ENCODE results near the gene GOLGA8M.
"Not testable (repeated sequence)": the region's sequence is repeated elsewhere in the genome, so short reads cannot be mapped to it uniquely, and the experiment has no call there.

Gene GOLGA8M

GRCh38 chr15:28712270-28712669 is at the start of gene GOLGA8M:
TSS of gene GOLGA8M (minus strand) at chr15:28712421. CDS start at chr15:28712323, 98 bp downstream.
- not testable (repeated sequence) for H3K9ac ChIP-seq, H4K20me1 ChIP-seq, H3K27ac ChIP-seq, H3K4me1 ChIP-seq, H3K9me3 ChIP-seq, H3K4me2 ChIP-seq, H3K36me3 ChIP-seq, H3K27me3 ChIP-seq, H3K4me3 ChIP-seq

GRCh38 chr15:28742890-28743289 is 30.7 kb upstream of the GOLGA8M start:
- not testable (repeated sequence) for H3K9me3 ChIP-seq, H3K27ac ChIP-seq, H3K4me3 ChIP-seq

GRCh38 chr15:28738590-28739292 is 26.5 kb upstream of the GOLGA8M start:
- not testable (repeated sequence) for H3K27me3 ChIP-seq, H3K4me1 ChIP-seq, H3K9me3 ChIP-seq, H4K20me1 ChIP-seq, H3K36me3 ChIP-seq, H3K27ac ChIP-seq, H3K9ac ChIP-seq
- peak overlapping the region; percentile 71 for H3K4me3 ChIP-seq
- peak overlapping the region; percentile 61 for H3K4me2 ChIP-seq

More at GRCh38 chr15:28742890-28743289, 30.7 kb upstream of the GOLGA8M start:
- not testable (repeated sequence) for H3K27me3 ChIP-seq, H3K9ac ChIP-seq, H4K20me1 ChIP-seq, H3K4me1 ChIP-seq, H3K36me3 ChIP-seq, H3K4me2 ChIP-seq

GRCh38 chr15:28738200-28738561 is 26.0 kb upstream of the GOLGA8M start:
- not testable (repeated sequence) for H4K20me1 ChIP-seq, H3K9me3 ChIP-seq, H3K36me3 ChIP-seq, H3K4me1 ChIP-seq, H3K27me3 ChIP-seq
- H3K4me2 ChIP-seq = peak overlapping the region; percentile 63
- H3K4me3 ChIP-seq = peak overlapping the region; percentile 71
- H3K9ac ChIP-seq = peak overlapping the region; percentile 71; the same call in 1 of the 2 replicates
- peak overlapping the region; percentile 77 for H3K27ac ChIP-seq

GRCh38 chr15:28737521-28738199 is 25.4 kb upstream of the GOLGA8M start:
- not testable (repeated sequence) for H4K20me1 ChIP-seq, H3K4me1 ChIP-seq, H3K36me3 ChIP-seq, H3K9me3 ChIP-seq, H3K27me3 ChIP-seq
- Histone ChIP-seq H3K4me3 (peak overlapping the region; percentile 71), H3K27ac (peak overlapping the region; percentile 77), H3K9ac (peak overlapping the region; percentile 71), H3K4me2 (peak overlapping the region; percentile 63)

GRCh38 chr15:28728061-28728460 is 15.8 kb upstream of the GOLGA8M start:
- not testable (repeated sequence) for H3K4me2 ChIP-seq, H3K9ac ChIP-seq, H3K36me3 ChIP-seq, H3K4me3 ChIP-seq, H4K20me1 ChIP-seq, H3K27ac ChIP-seq, H3K27me3 ChIP-seq, H3K9me3 ChIP-seq
- H3K4me1 ChIP-seq = peaks cover 15% of the 10 kb centered on the region

GRCh38 chr15:28727026-28727425 is 14.8 kb upstream of the GOLGA8M start:
- not testable (repeated sequence) for H3K9me3 ChIP-seq, H3K27me3 ChIP-seq, H4K20me1 ChIP-seq, H3K36me3 ChIP-seq, H3K4me3 ChIP-seq, H3K9ac ChIP-seq, H3K27ac ChIP-seq
- Histone ChIP-seq H3K4me2 (peak overlapping the region; percentile 9; the same call in 1 of the 2 replicates), H3K4me1 (peaks cover 15% of the 10 kb centered on the region)

GRCh38 chr15:28726102-28726501 is 13.9 kb upstream of the GOLGA8M start:
- no peak overlapping the region for H3K4me2 ChIP-seq
- no peak for TF ChIP-seq Cebpa-rat (IDR thresholded peaks at IDR 0.05)
- no peak overlapping the region for H3K9ac ChIP-seq
- H3K4me1 ChIP-seq = peaks cover 15% of the 10 kb centered on the region
- H4K20me1 ChIP-seq = no peaks in the 10 kb centered on the region
- H3K9me3 ChIP-seq = no peaks in the 10 kb centered on the region
- no peak overlapping the region for H3K4me3 ChIP-seq
- no peaks in the 10 kb centered on the region for H3K36me3 ChIP-seq
- H3K27ac ChIP-seq = no peak overlapping the region
- no peaks in the 10 kb centered on the region for H3K27me3 ChIP-seq

GRCh38 chr15:28725556-28725955 is 13.3 kb upstream of the GOLGA8M start:
- Histone ChIP-seq H3K9ac (no peak overlapping the region), H3K4me1 (peaks cover 15% of the 10 kb centered on the region), H3K27me3 (no peaks in the 10 kb centered on the region), H3K4me3 (no peak overlapping the region), H3K4me2 (no peak overlapping the region), H4K20me1 (no peaks in the 10 kb centered on the region), H3K9me3 (no peaks in the 10 kb centered on the region), H3K27ac (no peak overlapping the region), H3K36me3 (no peaks in the 10 kb centered on the region)
- no peak for TF ChIP-seq Cebpa-rat (IDR thresholded peaks at IDR 0.05)

GRCh38 chr15:28723986-28724385 is 11.8 kb upstream of the GOLGA8M start:
- H3K4me2 ChIP-seq = peak overlapping the region; percentile 30; the same call in 1 of the 2 replicates
- H3K9ac ChIP-seq, H3K9me3 ChIP-seq, H3K27ac ChIP-seq, H3K27me3 ChIP-seq, H3K4me3 ChIP-seq, H4K20me1 ChIP-seq, H3K36me3 ChIP-seq: not testable (repeated sequence)
- peaks cover 15% of the 10 kb centered on the region for H3K4me1 ChIP-seq

GRCh38 chr15:28719626-28720025 is 7.4 kb upstream of the GOLGA8M start:
- not testable (repeated sequence) for H4K20me1 ChIP-seq, H3K36me3 ChIP-seq, H3K9ac ChIP-seq, H3K4me1 ChIP-seq, H3K4me3 ChIP-seq, H3K27me3 ChIP-seq, H3K9me3 ChIP-seq, H3K27ac ChIP-seq, H3K4me2 ChIP-seq

- H3K36me3 ChIP-seq, H3K4me3 ChIP-seq, H3K4me2 ChIP-seq, H3K9ac ChIP-seq, H3K9me3 ChIP-seq, H3K27ac ChIP-seq, H4K20me1 ChIP-seq, H3K4me1 ChIP-seq, H3K27me3 ChIP-seq: not testable (repeated sequence)
Observed at GRCh38 chr15:28718576-28718975, 6.4 kb upstream of the GOLGA8M start.

- H3K9me3 ChIP-seq = not testable (repeated sequence)
Observed at GRCh38 chr15:28714176-28714575, 2.0 kb upstream of the GOLGA8M start.

GRCh38 chr15:28703927-28704326 is 8.3 kb downstream of the GOLGA8M start:
- not testable (repeated sequence) for H3K27ac ChIP-seq, H3K9ac ChIP-seq, H3K9me3 ChIP-seq, H4K20me1 ChIP-seq, H3K27me3 ChIP-seq, H3K36me3 ChIP-seq, H3K4me3 ChIP-seq
- Histone ChIP-seq H3K4me1 (peaks cover 11% of the 10 kb centered on the region), H3K4me2 (peak overlapping the region; percentile 70)

More at GRCh38 chr15:28714176-28714575, 2.0 kb upstream of the GOLGA8M start:
- not testable (repeated sequence) for H3K4me1 ChIP-seq, H4K20me1 ChIP-seq, H3K9ac ChIP-seq, H3K4me2 ChIP-seq, H3K27ac ChIP-seq, H3K27me3 ChIP-seq, H3K36me3 ChIP-seq, H3K4me3 ChIP-seq

GRCh38 chr15:28702427-28702826 is 9.8 kb downstream of the GOLGA8M start:
- not testable (repeated sequence) for H4K20me1 ChIP-seq, H3K27me3 ChIP-seq, H3K36me3 ChIP-seq, H3K9me3 ChIP-seq, H3K4me3 ChIP-seq, H3K9ac ChIP-seq, H3K4me2 ChIP-seq, H3K27ac ChIP-seq
- peaks cover 11% of the 10 kb centered on the region for H3K4me1 ChIP-seq
